GM04504 (cell line): Measurements from ENCODE around the gene MYO18B.

ENCODE experiments used
- DNase-seq: peaks from one replicate; pipeline ENCODE4 v3.0.0-alpha.2; 2012; ENCODE audit warnings: low read depth

The MYO18B gene

DNA sequence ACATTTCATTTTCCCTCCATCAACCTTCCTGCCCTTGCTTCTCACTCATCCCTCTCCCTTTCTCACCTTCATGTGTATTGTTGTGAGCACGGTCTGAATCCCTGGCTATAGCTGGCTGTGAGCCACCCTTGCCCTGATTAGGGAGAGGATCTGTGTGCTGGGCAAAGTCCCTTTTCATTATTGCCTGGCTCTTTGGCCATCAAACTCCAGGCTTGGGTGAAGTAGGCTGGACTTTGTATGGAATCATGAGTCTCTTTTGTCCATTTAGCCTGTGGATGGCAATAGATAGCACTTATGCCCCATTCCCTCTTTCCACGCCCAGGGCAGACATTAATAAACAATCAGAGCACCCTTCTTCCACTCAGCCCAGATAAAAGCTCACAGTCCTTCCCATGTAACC is 6.7 kb downstream of the MYO18B start:
- DNase-seq, result no peak

DNA sequence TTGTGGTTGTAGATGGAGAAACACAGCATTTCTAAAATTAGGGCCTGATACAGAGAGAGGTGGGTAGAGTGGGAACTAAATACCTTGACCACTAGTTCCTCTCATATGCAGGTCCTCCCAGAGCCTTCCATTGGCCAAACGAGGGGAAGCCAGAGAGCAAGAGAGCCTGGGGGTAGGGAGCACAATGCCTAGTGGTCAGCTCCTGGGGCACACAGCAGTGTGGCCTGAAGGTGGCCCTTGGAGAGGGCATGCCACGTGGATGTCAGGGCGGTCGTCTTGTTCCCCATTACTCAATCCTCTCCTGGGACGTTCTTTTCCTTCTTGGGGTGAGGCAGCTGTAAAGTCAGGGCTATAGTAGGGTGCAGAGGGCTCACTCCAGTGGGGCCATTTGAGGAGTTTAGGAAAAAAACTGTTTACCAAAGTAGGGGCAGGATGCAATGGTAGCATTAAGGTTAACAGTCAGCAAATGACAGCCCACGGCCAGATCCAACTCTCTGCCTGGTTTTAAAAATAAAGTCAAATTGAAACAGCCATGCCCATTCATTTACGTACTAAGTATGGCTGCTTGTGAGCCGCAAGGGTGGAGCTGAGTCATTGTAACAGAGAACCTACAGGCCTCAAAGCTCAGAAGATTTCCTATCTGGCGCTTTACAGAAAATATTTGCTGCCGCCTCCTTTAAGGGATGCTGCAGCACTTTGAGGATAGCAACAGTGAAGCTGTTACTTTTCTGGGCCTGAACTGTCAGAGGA is 7.6 kb downstream of the MYO18B start:
- DNase-seq, result no peak

DNA sequence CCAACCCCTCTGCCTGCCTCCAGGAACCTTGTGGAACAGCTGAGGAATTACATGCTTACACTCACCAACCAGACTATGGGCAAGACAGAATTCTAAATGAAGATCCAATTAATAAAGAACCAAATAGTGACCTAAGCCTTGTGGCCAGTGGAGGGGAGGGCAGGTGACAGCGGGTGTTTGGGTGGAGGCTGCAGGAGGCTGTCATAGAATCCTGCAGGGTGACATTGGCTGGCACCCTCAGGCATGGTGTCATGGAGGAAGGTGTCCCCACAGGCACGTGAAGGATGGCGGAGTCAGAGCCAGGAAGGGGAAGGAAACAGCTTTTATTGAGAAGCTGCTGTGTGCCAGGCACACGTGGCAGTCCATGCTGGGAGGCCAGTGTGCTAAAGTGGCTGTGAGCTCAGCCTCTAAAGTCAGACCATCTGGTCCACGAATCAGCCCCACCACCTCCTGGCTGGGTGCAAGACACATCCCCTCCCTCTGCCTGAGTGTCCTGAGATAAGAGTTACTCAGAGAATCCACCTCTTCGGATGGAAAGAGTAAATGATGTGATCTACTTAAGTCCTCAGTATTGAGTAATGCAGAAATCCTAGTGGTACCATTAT is 8.7 kb downstream of the MYO18B start:
- no peak for DNase-seq

DNA sequence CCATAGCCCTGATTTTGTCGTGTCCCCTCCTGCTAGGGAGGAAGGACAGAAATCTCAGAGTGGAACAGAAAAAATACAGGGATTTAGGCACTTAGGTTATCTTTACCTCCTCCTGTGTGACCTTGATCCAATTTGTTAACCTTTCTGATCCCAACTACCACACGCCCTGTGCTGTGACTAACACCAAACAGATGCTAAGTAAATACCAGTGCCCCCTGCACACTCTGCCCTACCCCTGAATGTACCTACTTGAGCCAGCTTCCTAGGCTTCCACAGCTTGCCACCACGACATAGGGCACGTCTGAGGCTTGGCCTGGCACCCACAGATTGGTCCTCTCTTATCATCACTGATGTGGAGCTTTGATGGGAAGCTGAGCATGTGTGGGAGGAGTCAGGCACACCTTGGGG is 9.2 kb downstream of the MYO18B start:
- DNase-seq, result no peak

DNA sequence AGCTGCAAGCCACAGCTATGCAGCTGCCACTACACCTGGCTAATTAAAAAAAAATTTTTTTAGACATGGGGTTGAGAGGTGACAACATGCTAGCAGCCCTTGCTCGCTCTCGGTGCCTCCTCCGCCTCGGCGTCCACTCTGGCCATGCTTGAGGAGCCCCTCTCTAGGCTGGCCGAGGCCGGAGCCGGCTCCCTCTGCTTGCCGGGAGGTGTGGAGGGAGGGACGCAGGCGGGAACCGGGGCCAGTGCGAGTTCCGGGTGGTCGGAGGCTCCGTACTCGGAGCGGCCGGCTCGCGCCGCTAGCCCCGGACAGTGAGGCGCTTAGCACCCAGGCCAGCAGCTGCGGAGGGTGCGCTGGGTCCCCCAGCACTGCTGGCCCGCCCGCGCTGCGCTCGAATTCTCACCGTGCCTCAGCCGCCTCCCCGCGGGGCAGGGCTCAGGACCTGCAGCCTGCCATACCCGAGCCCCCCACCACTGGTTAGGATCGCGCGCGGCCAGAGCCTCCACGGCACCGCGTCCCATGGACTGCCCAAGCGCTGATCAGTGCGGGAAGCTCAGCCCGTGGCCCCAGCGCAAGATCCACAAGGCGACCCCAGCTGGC is 10.7 kb downstream of the MYO18B start:
- no peak for DNase-seq

DNA sequence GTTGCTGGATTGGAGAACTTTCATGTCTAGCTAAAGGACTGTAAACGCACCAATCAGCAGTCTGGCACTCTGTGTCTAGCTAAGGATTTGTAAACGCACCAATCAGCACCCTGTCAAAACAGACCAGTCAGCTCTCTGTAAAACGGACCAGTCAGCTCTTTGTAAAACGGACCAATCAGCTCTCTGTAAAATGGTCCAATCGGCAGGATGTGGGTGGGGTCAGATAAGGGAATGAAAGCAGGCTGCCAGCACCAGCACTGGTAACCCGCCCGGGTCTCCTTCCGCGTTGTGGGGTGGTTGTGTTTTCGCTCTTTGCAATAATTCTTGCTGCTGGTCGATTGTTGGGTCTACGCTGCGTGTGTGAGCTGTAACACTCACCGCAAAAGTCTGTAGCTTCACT is 11.3 kb downstream of the MYO18B start:
- DNase-seq, result no peak

DNA sequence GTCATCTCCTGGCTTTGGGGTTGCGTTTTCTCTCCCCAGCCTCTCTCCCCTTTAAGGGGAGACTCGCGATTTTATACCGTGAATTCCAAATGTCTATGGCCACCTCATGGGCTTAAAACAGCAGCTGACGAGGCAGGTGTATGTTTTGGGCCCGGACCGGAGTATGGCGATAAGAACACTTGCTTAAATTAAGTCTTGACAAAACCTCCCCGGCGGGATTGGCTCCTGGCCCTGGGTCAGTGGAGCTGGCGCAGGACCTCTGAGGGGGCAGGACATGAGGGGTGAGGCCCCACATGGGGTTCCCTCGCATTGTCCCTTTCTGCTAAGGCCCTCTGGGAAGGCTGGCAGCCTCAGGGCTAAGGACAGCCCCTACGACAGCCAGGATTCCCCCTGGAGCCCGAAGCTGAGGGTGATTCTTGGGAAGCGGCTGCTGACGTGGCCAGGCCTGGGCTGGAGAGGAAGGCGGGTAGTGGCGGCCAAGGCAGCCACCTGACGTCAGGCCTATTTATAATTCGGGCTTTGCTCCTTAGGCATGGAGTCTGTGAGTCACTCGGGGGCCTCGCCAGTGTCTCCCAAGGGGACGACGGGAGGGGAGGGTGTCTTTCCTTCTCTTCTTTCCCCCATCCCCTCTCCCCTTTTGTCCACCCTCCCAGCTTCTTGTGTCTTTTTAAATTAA is 12.7 kb downstream of the MYO18B start:
- DNase-seq, result no peak

DNA sequence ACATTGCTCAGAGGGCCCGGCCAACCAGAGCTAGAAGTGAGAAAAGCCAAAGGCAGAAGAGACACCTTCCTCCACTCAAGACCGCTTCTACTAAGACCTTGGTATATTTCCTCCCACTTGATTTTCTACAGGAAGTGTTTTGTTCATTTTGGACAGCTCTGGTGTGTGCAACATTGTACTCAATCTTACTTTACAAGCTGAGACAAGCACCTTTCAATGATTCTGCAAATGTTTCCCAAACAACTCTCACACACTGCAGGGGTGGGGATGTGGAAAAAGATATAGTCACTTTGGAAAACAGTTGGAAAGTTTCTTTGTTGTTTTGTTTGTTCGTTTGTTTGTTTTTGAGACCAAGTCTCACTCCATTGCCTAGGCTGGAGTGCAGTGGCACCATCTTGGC is 15.7 kb downstream of the MYO18B start:
- DNase-seq, result no peak

DNA sequence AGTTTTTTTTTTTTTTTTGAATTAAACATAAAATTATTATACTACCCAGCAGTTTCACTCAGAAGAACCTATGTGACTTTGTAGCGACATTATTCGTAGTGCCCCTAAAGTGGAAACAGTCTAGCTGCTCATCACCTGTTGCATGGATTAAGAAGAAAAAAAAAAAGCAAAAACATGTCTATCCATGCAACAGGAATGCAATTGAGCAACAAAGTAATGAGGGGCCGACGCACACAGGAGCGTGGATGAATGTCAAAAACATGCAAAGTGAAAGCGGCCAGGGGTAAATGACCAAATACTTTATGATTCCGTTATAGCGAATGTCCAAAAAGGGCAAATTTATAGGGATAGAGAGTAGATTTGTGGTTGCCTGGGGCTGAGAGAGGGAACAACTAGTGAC is 16.3 kb downstream of the MYO18B start:
- DNase-seq, result no peak

DNA sequence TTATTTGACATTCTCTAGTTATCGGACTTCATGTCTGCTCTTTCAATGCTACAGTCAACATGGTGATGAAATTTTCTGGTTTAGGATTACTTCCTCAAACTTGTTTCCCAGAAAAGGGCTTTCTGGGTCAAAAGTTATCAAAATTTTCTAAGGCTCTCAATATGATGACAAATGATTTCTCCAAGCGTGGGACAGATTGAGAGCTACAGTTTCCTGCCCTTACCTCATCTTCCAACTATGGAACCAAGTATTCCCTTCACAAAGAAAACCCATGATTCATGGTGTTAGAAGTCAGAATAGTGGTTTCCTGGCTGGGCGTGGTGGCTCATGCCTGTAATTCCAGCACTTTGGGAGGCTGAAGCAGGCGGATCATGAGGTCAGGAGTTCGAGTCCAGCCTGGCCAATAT is 17.8 kb downstream of the MYO18B start:
- peak; percentile 74 for DNase-seq

DNA sequence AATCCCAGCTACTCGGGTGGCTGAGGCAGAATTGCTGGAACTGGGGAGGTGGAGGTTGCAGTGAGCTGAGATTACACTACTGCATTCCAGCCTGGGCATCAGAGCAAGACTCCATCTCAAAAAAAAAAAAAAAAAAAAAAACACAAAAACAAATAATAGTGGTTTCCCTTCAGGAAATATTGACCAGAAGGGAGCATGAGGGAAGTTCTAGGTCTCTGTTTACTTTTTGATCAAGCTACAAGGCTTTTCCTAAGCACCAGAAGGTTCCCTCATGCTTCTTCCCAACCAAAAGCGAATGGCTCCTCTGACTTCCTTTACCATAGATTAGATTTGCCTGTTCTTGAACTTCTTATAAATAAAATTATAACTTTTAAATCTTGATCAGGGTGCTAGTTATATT is 18.3 kb downstream of the MYO18B start:
- no peak for DNase-seq

DNA sequence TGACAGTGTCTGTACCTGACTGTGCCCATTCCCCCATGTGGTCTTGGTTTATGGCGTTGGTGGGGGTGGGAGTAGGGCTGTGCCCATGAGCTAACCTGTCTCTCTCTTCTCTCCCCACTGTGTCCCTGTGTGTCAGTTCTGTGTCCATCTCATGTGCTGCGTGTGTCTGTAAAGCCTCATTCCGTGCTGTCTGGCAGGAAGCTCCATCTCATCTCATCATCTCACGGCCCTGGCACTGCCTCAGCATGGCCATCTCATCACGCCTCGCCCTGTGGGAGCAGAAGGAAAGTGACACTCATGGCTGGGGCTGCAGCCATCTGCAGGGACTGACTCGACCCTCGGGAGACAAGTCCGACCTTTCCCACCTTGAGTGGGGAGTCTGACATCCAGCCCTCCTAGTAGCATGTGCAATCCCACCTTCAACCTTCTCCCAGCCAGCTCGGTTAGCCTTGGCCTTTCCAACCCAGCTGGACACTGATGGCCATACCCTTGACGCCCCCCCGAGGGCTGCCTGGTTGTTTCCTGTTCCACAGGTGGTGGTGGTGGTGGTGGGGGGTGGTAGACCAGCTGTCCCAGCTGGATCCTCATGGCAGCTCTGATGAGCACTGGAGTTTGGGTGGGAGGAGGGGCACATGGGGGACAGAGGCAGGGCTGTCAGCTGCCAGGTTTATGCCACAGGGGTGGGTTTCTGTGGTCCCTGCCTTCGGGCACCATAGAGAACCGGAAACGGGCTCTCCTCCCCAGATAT is 19.0 kb downstream of the MYO18B start:
- no peak for DNase-seq

DNA sequence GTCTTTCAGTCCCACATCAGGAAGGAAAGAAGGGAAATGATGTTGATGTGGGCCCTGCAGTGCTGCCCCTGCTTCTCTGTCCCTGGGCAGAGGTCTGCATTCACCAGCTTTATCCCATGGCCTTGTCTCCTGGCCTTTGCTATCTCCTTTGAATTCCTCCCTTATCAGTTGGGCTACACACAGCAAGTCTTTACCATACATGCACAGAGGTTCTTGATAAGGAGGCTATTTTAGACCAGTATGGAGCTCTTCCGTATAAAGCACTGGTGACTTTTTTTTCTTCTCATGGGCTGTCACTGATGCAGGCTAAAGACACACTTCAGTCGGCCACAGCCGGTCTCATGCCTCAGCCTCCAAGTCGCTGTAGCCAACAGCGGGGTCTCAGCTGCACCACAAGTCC is 20.2 kb downstream of the MYO18B start:
- no peak for DNase-seq

DNA sequence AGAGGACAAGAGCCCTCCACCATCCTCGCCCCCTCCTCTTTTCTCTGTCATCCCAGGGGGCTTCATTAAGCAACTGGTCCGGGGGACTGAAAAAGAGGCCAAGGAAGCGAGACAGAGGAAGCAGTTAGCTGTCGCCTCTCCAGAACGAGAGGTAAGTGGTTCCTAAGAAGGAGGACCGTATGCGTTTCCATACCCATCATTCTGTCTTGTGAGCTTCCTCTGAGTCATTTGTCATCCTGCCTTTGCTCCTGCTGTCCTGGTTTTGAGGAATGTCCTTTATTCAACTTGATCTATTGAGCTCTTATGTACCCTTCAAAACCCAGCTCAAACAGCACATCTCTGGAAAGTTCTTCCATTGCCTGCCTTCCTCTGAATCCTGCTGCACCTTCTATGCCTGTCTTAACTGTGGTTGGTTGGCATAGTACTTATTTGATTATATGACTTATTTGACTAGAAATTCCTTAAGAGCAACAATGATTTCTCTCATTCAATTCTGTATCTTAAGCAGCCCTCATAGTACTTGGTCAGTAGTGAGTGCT is 21.3 kb downstream of the MYO18B start:
- no peak for DNase-seq

DNA sequence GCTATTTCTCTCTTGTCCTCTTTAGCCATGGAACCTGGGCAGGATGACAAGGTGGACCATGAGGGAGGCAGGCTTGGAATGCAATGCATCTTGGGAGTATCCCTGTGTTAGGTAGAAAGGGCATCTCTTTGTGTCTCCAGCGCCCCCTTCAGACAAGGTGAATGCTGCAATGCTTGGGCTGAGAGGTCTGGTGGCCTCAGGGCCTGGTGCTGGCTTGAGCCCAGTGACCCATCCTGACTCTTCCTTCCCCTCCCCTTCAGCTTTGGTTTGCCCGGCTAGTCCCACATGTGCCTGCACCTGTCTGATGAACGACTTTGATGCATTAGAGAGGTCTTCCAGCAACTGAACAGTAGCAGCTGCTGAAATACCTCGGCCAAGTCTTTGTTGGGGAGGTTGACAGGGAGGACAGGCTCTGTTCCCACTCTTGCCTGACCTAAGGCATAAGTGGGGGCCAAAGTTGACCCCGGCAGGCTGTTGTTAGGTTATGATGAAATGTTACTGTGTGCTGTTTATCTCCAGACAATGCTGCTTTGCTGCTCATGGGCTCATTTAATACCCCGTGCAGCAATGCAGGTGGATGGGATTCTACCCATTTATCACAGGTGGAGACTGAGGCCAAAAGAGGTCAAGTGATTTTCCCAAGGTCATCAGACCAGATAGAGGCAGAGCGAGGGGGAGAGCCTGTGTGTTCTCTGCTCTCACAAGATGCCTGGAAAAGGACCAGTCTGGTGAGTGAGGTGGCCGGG is 22.5 kb downstream of the MYO18B start:
- no peak for DNase-seq

DNA sequence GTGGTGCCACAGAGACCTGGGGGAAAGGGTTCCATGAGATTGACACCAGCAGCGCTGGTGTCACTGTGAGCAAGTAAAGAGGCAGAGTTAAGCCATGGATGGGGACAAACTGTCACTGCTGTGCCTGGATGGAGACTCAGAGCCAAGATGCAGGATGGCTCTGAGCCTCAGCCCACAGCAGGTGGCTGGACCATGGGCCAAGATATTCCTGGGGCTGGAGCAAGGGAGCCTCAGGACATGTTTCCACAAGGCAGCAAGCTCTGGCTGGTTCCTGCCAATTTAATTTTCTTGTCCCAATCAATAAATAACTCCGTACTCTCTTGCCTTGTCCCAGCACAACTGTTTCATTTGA is 23.0 kb downstream of the MYO18B start:
- DNase-seq, result no peak

DNA sequence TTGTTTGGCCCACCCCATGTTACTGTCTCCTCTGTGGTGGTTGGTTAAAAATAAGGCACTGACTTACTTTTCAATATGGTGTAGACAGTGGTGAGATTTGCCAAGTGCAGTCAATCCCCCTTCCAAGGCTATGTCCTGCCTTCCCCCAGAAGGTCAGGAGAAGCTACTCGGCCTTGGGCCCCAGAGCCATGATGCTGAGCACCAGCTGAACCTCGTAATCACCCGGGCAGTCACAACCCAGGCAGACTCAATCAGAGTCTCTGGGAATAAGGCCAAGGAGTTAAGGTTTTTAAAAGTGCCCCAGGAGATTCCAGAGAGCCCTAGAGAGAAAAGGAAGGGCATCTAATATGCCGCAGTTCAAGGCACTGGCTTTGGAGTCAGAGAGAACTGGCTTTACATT is 23.8 kb downstream of the MYO18B start:
- DNase-seq, result no peak

DNA sequence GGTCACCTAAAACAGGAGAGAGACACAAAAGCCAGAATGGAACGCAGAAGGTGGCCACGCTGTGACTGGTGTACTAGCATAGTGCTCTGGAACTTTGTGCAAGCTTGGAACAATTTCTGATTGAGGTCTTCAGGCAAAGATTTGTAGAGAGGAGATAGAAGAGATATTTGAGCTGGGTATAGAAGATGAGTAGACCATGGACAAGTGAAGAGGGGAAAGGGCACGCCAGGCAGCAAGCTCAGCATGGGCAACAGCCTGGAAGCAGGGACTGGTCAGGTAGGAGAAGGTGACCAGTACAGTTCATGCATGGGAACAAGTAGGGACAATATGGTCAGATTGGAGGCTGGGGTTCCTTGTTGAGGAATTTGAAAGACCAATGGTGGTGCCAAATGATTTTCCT is 24.4 kb downstream of the MYO18B start:
- DNase-seq, result no peak

DNA sequence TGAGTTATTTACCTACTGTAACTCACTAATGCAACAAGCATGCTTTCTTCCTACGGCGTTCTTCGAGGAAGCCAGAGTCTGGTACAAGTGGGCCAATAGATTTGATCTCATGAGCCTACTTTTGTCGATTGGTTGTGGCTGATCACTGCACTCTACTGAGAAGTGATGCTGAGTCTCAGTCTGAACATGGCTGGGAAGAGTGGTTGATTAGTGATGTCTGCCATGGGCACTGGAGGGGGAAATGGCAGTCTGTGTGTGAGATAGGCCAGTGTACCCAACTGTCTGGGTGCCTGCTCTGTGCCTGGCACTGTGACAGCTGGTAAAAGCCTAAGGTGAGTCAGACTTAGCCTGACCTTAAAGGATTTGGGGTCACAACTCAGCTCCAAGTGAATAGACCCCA is 28.3 kb downstream of the MYO18B start:
- no peak for DNase-seq

DNA sequence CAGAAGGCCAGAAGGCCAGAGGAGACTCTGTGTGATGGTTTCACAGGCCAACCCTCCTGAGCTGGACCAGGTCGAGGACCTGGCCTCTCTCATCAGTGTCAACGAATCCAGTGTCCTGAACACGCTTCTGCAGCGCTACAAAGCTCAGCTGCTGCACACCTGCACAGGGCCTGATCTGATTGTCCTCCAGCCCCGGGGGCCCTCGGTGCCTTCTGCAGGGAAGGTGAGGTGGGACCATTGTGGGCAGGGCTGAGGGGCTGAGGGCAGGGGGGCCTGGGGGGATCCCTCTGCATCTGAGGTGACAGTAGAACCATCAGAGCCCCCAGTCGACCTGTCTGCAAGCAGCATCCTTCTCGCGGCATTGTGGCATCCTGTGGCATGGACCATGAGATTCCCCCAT is 30.3 kb downstream of the MYO18B start:
- no peak for DNase-seq

DNA sequence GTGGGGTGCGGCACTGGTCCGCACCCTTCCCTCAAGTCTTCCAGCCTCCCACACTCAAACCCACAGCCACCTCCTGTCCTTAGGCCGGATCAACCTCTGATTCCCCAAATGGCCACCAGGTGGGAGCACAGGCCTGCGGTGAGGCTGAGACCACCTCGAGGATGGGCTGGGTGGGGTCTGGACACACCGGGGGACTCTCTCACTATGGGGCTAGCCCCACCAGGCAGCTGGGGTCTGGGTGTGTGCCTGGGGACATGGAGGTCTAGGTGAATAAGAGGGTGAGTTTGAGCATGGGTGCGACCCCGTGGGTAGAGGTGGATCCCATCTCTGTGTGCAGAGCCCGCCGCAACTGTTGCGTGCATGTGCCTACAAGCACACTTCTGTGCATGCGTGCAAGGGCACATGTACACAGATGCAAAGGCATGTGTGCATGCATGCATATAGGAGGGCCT is 32.6 kb downstream of the MYO18B start:
- DNase-seq, result no peak
